Stimulated activated CD8-positive, alpha-beta memory T cell treated with anti-CD3 and anti-CD28 coated beads, Interleukin-4, amount 100 ng/mL, for 4 hours (primary cell): ENCODE data around the gene GOLGA6A.

Experiments used
- DNase-seq, 2 donors: peaks; one replicate each; pipeline ENCODE4 v3.0.0-alpha.2; 2020; ENCODE audit warnings: low read depth in 2 of 2, low spot score in 1 of 2

The GOLGA6A gene

GRCh38 chr15:74037171-74038117, 44.9 kb downstream of the GOLGA6A start:
- no peak for DNase-seq

GRCh38 chr15:74036271-74037170, 45.8 kb downstream of the GOLGA6A start:
- no peak for DNase-seq

- DNase-seq, result no peak
These were observed 47.0 kb downstream of the GOLGA6A start for GRCh38 chr15:74035121-74036017.

- DNase-seq, result no peak
These were observed 48.1 kb downstream of the GOLGA6A start for GRCh38 chr15:74034206-74034755.

GRCh38 chr15:74032606-74033561, 49.5 kb downstream of the GOLGA6A start:
- DNase-seq, result no peak

GRCh38 chr15:74032046-74032445, 50.3 kb downstream of the GOLGA6A start:
- DNase-seq, result no peak

GRCh38 chr15:74028646-74029045, 53.7 kb downstream of the GOLGA6A start:
- no peak for DNase-seq

- no peak for DNase-seq
These were observed 54.7 kb downstream of the GOLGA6A start for GRCh38 chr15:74027688-74028087.

GRCh38 chr15:74025436-74025835, 56.9 kb downstream of the GOLGA6A start:
- DNase-seq, result no peak

GRCh38 chr15:74024687-74025086, 57.7 kb downstream of the GOLGA6A start:
- no peak for DNase-seq

GRCh38 chr15:74022706-74023470, 59.5 kb downstream of the GOLGA6A start:
- DNase-seq, result no peak
